ENCODE results near the gene IFT57.

IFT57 gene

DNA sequence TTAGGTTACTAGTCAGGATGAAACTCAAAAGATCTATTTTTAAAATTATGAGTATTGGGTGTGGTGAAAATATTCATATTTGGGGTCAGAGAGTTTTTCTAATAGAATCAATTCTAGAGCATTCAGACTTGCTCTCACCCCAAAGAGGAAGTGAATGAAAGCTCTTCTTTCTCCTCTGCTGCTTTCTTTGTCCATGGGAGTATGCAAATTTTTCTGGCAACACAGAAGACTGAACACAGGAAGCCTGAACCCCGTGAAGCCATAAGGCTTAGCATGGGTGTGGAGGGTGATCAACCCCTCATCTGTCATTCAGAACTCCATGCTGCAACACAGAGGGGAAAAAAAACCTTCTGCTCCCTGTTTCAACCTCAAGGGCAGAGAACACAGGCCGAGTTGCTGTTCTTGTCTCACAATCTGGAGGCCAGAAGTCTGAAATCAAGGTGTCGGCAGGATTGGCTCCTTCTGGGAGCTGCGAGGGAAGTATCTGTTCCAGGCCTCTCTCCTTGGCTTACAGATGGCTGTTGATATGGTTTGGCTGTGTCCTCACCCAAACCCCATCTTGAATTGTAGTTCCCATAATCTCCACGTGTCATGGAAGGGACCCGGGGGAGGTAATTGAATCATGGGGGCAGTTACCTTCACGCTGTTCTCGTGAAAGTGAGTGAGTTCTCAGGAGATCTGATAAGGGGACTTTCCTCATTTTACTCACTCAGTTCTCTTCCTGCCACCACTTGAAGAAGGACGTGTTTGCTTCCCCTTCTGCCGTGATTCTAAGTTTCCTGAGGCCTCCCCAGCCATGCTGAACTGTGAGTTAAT is 97.7 kb downstream of the IFT57 start:
- DNase-seq: peak; percentile 39

DNA sequence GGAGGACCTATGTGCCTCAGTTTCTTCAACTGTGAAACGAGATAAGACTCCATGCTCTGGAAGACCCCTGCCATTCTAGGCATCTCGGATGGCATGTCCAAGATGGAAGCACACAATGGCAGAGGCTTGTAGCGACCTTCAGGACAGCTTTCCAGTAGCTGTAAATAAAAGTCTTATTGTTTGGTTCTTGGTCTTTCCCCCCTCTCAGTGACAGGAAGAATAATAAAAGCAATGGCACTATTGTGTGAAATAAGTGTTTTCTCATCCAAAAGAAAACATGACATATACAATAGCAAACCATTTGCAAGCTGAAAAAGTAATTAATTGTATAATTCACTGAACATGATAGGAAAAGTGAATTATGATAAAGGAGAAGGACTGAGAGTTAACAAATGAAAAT is 98.9 kb downstream of the IFT57 start:
- DNase-seq: no peak

DNA sequence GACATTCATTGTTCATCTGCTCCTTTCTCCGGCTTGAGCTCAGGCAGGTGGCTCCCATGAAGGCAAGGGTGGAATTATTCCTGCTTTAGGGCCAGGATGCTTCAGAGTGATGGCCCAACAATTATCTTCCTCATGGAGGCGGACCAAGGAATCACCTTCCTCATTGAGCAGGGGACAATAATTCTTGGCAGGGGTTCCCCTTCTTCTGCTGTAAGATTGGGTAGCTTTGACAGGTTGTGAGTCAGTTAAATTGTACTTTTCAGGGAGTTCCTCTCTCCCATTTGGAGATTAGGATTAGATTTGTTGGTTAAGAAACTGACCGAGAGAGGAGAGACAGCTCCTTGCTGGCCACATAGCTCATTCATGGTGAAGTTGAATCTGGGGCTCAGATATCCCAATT is 99.9 kb downstream of the IFT57 start:
- DNase-seq: no peak

DNA sequence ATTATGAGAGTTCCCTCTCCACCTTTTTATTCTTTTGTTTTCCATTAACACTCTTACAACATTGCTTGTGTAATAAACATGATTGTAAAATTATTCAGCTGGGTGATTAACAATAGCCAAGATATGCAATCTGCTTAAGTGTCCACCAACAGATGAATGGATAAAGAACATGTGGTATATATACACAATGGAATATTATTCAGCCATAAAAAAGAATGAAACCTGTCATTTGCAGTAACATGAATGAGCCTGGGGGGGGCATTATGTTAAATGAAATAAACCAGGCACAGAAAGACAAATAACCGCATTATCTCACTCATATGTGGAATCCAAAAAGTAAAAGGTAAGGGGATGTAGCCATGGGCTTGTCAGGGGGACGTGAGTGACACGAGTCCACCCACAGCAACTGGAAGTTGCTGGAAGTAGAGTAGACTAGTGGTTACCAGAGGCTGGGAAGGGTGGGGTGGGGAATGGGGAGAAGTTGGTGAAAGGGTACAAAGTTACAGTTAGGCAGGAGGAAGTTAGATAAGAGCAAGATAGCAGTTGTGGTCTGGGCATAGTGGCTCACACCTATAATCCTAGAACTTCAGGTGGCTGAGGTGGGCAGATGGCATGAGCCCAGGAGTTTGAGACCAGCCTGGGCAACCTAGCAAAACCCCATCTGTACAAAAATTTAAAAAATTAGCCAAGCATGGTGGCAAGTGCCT is 102.7 kb downstream of the IFT57 start:
- DNase-seq: no peak

DNA sequence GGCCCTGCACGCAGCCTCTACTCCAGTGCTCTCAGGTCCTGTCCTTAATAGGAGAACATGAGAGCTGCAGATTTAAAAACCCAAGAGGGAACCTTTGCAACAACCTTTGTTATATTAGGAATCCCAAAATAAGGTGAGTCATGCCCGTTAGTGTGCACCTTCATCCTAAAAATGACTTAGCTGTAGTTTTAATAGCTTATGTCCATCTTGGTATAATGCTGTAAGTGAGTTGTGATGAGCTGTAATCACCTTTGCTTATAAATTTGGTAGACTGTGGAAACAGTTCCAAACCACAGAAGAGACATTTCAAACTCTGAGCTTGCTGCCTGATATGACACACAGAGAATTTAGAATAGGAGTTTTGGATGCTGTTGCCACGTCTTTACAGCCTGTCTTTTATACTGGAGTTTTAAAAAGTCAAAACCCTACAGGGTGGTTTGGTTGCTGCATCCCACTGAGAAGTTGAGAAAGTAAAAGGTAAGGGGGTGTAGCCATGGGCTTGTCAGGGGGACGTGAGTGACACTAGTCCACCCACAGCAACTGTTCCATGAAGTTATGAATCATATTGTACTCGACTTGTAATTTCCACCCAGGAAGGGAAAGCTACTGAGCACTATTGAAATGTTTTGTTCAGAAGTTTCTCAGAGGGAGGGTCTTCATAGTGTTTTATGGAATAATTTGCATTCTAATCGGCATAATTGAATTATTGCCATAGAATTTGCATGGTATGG is 104.0 kb downstream of the IFT57 start:
- DNase-seq: no peak

DNA sequence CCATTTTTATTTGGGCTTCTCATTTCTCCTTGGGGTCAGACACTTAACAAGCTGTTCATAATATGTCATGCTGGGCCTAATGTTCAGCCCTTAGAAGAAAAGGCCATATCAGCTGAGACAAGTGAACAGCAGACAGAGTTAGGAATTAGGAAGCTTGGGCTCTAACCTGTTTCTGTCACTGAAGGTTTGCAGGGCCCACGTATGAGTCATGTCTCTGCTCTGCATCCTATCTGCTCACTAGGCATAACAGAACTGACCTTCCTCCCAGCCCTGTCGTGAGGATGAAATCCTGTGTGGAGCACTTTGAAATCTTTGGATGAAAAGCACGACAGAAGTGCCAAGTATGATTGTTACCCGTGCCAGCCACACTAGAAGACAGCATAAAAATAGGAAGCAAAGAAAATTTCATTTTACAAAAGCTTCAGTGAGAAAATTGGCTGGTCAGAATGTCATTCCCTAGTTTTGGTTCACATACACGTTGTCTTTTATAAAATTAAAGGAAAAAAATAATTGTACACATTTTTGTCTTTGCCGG is 104.9 kb downstream of the IFT57 start:
- DNase-seq: no peak

DNA sequence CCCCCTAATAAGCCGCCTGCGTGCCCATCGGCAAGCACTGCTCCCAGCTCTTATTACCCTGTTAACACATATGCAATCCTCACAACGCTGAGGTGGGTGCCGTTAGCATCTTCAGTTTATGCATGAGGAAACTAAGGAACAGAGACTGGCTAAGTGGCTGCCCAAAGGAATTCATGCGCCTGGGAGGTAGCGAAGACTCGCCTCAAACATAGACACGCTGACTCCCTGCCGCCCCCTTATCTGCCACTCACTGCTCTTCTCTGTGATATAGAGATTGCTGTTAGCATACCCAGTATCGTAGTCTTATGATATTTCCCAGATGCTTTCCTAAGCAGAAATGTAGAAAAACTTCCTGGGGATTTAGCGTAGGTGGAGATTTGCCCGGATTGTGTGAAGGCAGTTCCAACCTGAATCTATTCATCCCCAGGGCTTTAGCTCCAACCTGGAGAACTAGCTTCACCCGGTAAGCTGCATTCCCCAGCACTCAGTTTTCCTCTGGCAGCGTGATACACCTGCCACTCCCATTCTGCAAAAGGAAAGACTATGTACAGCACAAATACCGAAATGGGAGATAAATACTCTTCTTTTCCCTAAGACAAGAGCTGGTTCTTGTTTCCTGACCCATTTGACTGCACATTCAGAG is 107.7 kb downstream of the IFT57 start:
- no peak for DNase-seq

DNA sequence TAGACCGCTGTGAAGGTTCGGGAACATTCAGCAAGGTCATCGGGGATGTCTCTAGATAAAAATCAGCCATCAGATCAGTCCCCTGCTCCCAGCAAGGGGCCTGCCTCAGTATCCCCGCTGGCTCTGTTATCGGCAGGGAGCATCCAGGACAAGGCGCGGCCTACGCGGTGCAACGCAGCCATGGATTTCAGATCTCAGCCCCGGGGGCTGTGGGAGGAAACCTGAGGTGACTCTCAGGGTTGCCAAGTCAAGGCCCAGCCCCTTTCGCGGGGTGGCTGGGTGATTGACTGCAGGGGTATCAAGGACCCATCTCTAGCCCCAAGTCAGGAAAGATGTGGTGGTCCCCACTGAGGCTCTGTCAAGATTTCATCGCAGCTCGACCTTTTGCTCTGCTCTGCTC is 108.2 kb downstream of the IFT57 start:
- DNase-seq: no peak

DNA sequence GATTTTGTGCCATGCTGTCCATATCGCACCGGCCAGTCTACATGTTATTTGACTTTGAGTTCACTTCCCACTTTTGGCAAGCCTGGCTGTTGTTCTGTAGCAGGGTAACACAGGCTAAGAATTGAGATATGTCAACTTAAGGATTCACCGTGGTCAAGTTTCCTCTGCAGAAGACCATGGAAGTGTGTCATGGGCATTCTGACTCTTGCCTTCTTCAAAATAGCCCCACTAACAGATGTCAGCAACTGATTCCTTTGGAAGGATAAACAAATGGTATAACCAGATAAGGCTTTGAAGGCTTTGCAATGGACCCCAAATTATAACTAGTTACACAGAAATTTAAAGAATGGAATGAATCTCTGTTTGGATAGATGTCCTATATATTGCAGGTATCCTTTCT is 111.3 kb downstream of the IFT57 start:
- no peak for DNase-seq
